ENCODE data around the gene KLHL10. TPM values are rescaled to one million over a fixed set of nuclear protein-coding genes. Genes with fewer than 3 reads are reported as not detected.

Gene KLHL10
- total and polyA plus RNA-seq, 2 of the 13 experiments (the other 11 are each of a cell fraction or from before 2014, with no cell fraction given), result 0.04 to 0.08 TPM

GRCh38 chr17:41811549-41812380 lies 25.9 kb upstream of the KLHL10 start, which contains the start of gene P3H4 (continued):
- peak; percentile 51 for TF ChIP-seq RBM39 (IDR thresholded peaks at IDR 0.05; ENCODE audit: low read depth, low read length, poor library complexity, severe bottlenecking)
- no peak for TF ChIP-seq HNRNPL (IDR thresholded peaks at IDR 0.05; ENCODE audit: low read depth, low read length)
- no peak for TF ChIP-seq NFKBIZ (CRISPR knock-in tag; IDR thresholded peaks at IDR 0.05)
- no peak; the same call in 1 of the 2 replicates for TF ChIP-seq ZBTB3 (CRISPR knock-in tag; IDR thresholded peaks at IDR 0.05; ENCODE audit: borderline replicate concordance, low read depth)
- TF ChIP-seq THYN1 (CRISPR knock-in tag; IDR thresholded peaks at IDR 0.05; ENCODE audit: borderline replicate concordance, low read depth), result no peak
- peak; percentile 33; the same call in 1 of the 2 replicates for TF ChIP-seq ISX (CRISPR knock-in tag; conservative IDR thresholded peaks at IDR 0.05)
- no peak for TF ChIP-seq THAP8 (CRISPR knock-in tag; IDR thresholded peaks at IDR 0.05; ENCODE audit: borderline replicate concordance)
- TF ChIP-seq TMF1 (CRISPR knock-in tag; IDR thresholded peaks at IDR 0.05; ENCODE audit: low read depth), result peak; percentile 99
- TF ChIP-seq SYNCRIP (IDR thresholded peaks at IDR 0.05; ENCODE audit: insufficient read depth, low read depth, low read length), result no peak
- TF ChIP-seq SAP130 (CRISPR knock-in tag; IDR thresholded peaks at IDR 0.05; ENCODE audit: low read depth), result peak; percentile 63
- no peak for TF ChIP-seq FLYWCH1 (CRISPR knock-in tag; IDR thresholded peaks at IDR 0.05)
- no peak for TF ChIP-seq NAIF1 (CRISPR knock-in tag; IDR thresholded peaks at IDR 0.05; ENCODE audit: borderline replicate concordance)
- TF ChIP-seq HCFC1 (IDR thresholded peaks at IDR 0.05; ENCODE audit: low read depth, low read length), result no peak
- TF ChIP-seq ZNF678 (CRISPR knock-in tag; IDR thresholded peaks at IDR 0.05), result no peak
- TF ChIP-seq ESRRA (CRISPR knock-in tag; IDR thresholded peaks at IDR 0.05; ENCODE audit: low read depth), result peak; percentile 38; the same call in 1 of the 2 replicates
- no peak; the same call in 1 of the 2 replicates for TF ChIP-seq NR2C2 (CRISPR knock-in tag; IDR thresholded peaks at IDR 0.05; ENCODE audit: borderline replicate concordance)
- no peak for TF ChIP-seq ZBTB21 (CRISPR knock-in tag; IDR thresholded peaks at IDR 0.05)
- TF ChIP-seq AKNA (CRISPR knock-in tag; IDR thresholded peaks at IDR 0.05; ENCODE audit: borderline replicate concordance), result no peak
- TF ChIP-seq KDM5A (IDR thresholded peaks at IDR 0.05; ENCODE audit: borderline replicate concordance, low read length), result peak; percentile 26
- no peak for TF ChIP-seq ZNF276 (CRISPR knock-in tag; IDR thresholded peaks at IDR 0.05; ENCODE audit: low read depth)
- no peak for TF ChIP-seq ATF5 (CRISPR knock-in tag; IDR thresholded peaks at IDR 0.05; ENCODE audit: low read depth)
